Adipocyte (in vitro differentiated cells): ENCODE results near the gene SYDE1.
A peak's percentile ranks its signal among the peaks of the same experiment; 100 is the strongest.
"Not testable (repeated sequence)": the region's sequence is repeated elsewhere in the genome, so short reads cannot be mapped to it uniquely, and the experiment has no call there.

Experiments used
- DNase-seq: peaks from one replicate; pipeline ENCODE4 v3.0.0-alpha.2; 2015; ENCODE audit warnings: low read depth
- H3K27me3 ChIP-seq: replicated peaks from 2 replicates; pipeline ENCODE4 v1.7.0; 2013; ENCODE audit warnings: mild to moderate bottlenecking, low read length, moderate library complexity; ENCODE audit not compliant: control insufficient read depth, insufficient read depth
- H3K36me3 ChIP-seq: 2 replicates; pipeline ENCODE4 v1.7.0; 2013; ENCODE audit warnings: low read length, mild to moderate bottlenecking, moderate library complexity; ENCODE audit not compliant: control insufficient read depth, insufficient read depth, severe bottlenecking
- H3K4me1 ChIP-seq: 2 replicates; pipeline ENCODE4 v1.7.0; 2013; ENCODE audit warnings: mild to moderate bottlenecking, low read length, moderate library complexity; ENCODE audit not compliant: control insufficient read depth, insufficient read depth
- H3K4me3 ChIP-seq: 2 replicates; pipeline ENCODE4 v1.7.0; 2013; ENCODE audit warnings: mild to moderate bottlenecking, low read length, moderate library complexity
- H3K9ac ChIP-seq: 2 replicates; pipeline ENCODE4 v1.7.0; 2013; ENCODE audit warnings: mild to moderate bottlenecking, low read length, moderate library complexity
- H3K9me3 ChIP-seq: 2 replicates; pipeline ENCODE4 v1.7.0; 2013; ENCODE audit warnings: mild to moderate bottlenecking, low read length, moderate library complexity; ENCODE audit not compliant: control insufficient read depth

Gene SYDE1

DNA sequence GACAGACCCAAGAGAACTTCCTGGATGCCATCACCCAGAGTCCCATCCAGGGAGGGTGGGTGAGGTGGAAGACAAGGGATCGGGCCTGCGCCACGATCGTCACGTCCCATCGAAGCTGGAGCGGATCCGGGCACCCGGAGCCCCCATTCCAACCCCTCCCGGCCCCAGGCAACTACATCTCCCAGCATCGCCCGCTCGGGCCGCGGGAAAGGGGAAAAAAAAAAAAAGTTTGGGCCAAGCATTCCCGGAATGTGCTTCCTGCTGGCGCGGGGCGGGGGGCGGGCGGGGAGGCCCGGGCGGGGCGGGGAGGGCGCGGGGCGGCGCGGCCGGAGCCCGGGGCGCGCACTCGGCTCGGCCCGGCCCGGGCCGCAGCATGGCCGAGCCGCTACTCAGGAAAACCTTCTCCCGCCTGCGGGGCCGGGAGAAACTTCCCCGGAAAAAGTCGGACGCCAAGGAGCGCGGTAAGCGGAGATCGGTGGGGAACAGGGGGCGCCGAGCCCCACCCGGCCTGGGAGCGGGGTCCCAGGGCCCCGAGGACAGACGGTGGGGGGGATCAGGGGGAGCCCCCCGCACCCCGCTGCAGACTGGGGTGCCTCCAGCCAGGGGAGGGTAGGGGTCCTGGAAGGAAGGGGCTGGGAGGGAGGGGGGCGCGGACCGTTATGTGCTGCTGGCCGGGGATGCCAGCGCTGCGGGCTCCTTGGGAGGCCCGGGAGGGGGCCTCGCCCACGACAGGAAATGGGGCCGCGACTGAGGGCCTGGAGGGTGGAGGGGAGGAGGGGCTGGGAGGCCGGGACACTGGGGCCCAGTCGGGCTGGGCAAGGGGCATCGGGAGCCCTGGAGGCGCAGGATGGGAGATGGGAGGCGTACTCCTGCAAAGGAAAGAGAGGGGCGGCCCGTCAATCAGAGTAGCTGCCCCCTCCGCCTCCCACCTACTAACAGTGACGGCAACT lies at the start of gene SYDE1:
SYDE1 (plus strand) TSS at position 341 of the 950 bp plus-strand sequence; CDS start at position 374, 33 bp downstream.
- peak; percentile 86 for DNase-seq
- Histone ChIP-seq H3K27me3 (no peaks in the 10 kb centered on the region), H3K36me3 (peaks cover 23% of the 10 kb centered on the region), H3K9ac (peak within 1 kb of the TSS; percentile 97), H3K4me3 (peak within 1 kb of the TSS; percentile 95), H3K9me3 (peaks cover 13% of the 10 kb centered on the region), H3K4me1 (peaks cover 13% of the 10 kb centered on the region)

- no peaks in the 10 kb centered on the region for H3K9me3 ChIP-seq
- peaks cover 12% of the 10 kb centered on the region for H3K27me3 ChIP-seq
- no peak overlapping the region for H3K9ac ChIP-seq
- no peaks in the 10 kb centered on the region for H3K36me3 ChIP-seq
- no peaks in the 10 kb centered on the region for H3K4me1 ChIP-seq
- no peak for DNase-seq
- no peak overlapping the region for H3K4me3 ChIP-seq
Observed at GRCh38 chr19:15062036-15062435, 45.2 kb upstream of the SYDE1 start.

GRCh38 chr19:15070386-15070785 lies 36.8 kb upstream of the SYDE1 start:
- H3K4me1 ChIP-seq, H3K4me3 ChIP-seq, H3K36me3 ChIP-seq, H3K9me3 ChIP-seq, DNase-seq, H3K9ac ChIP-seq: not testable (repeated sequence)
- peaks cover 14% of the 10 kb centered on the region for H3K27me3 ChIP-seq

GRCh38 chr19:15072930-15073647 lies 34.1 kb upstream of the SYDE1 start:
- Histone ChIP-seq H3K9ac (no peak overlapping the region), H3K9me3 (no peaks in the 10 kb centered on the region), H3K4me3 (no peak overlapping the region), H3K4me1 (no peaks in the 10 kb centered on the region), H3K27me3 (peaks cover 3% of the 10 kb centered on the region), H3K36me3 (no peaks in the 10 kb centered on the region)
- no peak for DNase-seq

- no peaks in the 10 kb centered on the region for H3K9me3 ChIP-seq
- H3K4me1 ChIP-seq, result no peaks in the 10 kb centered on the region
- no peaks in the 10 kb centered on the region for H3K36me3 ChIP-seq
- H3K27me3 ChIP-seq, result no peaks in the 10 kb centered on the region
- H3K9ac ChIP-seq, result no peak overlapping the region
- no peak for DNase-seq
- H3K4me3 ChIP-seq, result no peak overlapping the region
Observed at GRCh38 chr19:15074371-15074770, 32.8 kb upstream of the SYDE1 start.

DNA sequence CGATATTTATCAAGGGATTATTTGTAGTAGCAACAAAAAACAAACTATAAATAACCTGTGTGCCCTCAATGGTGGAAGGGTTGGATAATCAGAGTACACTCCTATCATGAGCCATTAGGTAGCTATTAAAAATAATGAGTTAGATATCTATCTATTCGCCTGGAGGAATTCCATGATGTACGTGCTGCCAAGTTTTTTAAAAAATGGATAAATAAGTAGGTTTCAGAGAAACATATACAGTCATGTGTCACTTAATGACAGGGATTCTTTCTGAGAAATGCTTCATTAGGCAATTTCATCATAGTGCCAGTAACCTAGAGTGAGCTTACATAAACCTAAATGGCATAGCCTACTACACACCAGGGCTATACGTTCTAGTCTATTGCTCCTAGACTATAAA lies 31.4 kb upstream of the SYDE1 start:
- no peaks in the 10 kb centered on the region for H3K9me3 ChIP-seq
- H3K36me3 ChIP-seq, result no peaks in the 10 kb centered on the region
- no peaks in the 10 kb centered on the region for H3K27me3 ChIP-seq
- H3K9ac ChIP-seq, result no peak overlapping the region
- no peak for DNase-seq
- H3K4me1 ChIP-seq, result no peaks in the 10 kb centered on the region
- no peak overlapping the region for H3K4me3 ChIP-seq

DNA sequence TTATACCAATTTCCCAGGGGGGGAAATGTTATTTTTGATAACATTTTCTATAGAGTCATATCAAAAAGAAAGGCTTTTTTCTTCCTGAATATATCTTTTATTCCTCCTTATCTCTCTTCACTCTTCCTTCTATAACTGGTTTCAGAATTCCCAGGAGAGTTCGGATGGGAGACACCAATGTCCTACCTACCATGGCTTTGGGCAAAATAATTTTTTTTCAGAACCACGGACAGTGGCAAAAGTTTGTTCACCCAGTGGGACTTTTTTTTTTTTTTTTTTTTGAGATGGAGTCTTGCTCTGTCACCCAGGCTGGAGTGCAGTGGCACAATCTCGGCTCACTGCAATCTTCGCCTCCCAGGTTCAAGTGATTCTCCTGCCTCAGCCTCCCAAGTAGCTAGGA lies 27.2 kb upstream of the SYDE1 start:
- H3K9me3 ChIP-seq, H3K36me3 ChIP-seq, H3K4me1 ChIP-seq, H3K4me3 ChIP-seq, H3K9ac ChIP-seq: not testable (repeated sequence)
- peaks cover 18% of the 10 kb centered on the region for H3K27me3 ChIP-seq
- DNase-seq, result peak; percentile 3

DNA sequence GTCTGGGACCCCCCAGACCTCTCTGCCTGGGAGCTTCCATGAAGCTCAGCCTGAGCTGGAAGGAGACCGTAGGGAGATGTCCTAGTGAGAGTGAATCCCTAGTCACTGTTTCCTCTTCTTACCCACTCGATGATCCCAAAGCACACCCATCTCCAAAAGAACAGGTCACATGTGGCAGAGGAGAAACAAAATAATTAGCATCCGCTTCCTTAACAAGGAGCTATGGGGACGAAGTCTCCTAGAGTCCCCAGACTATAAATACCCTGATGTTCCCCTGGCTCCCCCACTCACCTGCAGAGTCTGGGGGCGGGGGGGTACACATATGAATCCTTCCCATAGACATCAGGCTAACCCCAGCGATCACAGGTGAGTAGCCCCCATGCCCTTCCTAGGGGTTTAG lies 25.3 kb upstream of the SYDE1 start, which contains the start of gene OR1I1:
OR1I1 (plus strand) TSS at position 301 of the 400 bp plus-strand sequence. CDS start 4,855 bp downstream, outside the sequence.
- no peak within 1 kb of the TSS for H3K4me3 ChIP-seq
- H3K9me3 ChIP-seq, result no peaks in the 10 kb centered on the region
- no peaks in the 10 kb centered on the region for H3K36me3 ChIP-seq
- H3K4me1 ChIP-seq, result no peaks in the 10 kb centered on the region
- peaks cover 24% of the 10 kb centered on the region for H3K27me3 ChIP-seq
- no peak for DNase-seq
- H3K9ac ChIP-seq, result no peak within 1 kb of the TSS

- no peak for DNase-seq
- H3K36me3 ChIP-seq, result no peaks in the 10 kb centered on the region
- peaks cover 36% of the 10 kb centered on the region for H3K27me3 ChIP-seq
- H3K4me3 ChIP-seq, result no peak overlapping the region
- no peaks in the 10 kb centered on the region for H3K9me3 ChIP-seq
- H3K9ac ChIP-seq, result no peak overlapping the region
- peaks cover 2% of the 10 kb centered on the region for H3K4me1 ChIP-seq
Observed at GRCh38 chr19:15087182-15087581, 20.0 kb upstream of the SYDE1 start.

DNA sequence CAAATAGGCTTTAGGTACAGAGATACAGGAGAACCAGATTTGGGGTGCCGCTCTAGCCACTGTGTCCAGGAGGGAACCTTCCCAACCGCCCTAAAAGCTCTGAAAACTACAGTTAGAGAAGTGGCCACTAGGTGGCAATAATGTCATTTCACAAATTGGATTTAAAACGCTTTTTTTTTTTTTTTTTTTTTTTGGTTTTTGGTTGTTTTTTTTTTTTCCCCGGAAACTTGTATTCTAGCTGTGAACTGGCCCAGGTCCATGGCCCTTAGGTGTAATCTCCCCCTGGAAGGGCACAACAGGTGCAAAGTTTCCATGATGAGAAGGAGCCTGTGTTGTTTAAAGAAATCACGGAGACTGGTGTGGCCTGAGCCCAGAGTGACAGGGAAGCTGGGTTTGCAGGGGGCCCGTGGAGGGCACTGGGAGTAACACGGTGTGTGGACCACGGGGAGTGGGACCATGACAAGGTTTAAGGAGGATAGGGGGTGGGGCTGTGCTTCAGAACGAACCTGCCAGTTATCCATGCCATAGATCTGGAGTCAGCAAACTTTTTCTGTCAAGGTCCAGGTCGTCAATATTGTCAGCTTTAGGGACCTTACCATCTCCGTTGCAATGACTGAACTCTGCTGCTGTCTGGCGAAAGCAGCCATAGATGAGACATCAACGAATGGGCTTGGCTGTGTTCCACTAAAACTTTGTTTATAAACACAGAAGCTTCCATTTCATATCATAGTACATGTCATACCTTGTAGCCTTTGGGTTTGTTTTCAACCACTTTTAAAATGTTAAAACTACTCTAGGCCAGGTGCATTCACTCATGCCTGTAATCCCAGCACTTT lies 15.1 kb upstream of the SYDE1 start:
- Histone ChIP-seq H3K9ac (no peak overlapping the region), H3K4me3 (no peak overlapping the region), H3K9me3 (no peaks in the 10 kb centered on the region), H3K4me1 (peaks cover 8% of the 10 kb centered on the region), H3K27me3 (peaks cover 21% of the 10 kb centered on the region), H3K36me3 (no peaks in the 10 kb centered on the region)
- DNase-seq, result peak; percentile 88

- H3K9me3 ChIP-seq, result no peaks in the 10 kb centered on the region
- no peaks in the 10 kb centered on the region for H3K36me3 ChIP-seq
- H3K27me3 ChIP-seq, result peaks cover 12% of the 10 kb centered on the region
- H3K9ac ChIP-seq, result no peak overlapping the region
- H3K4me3 ChIP-seq, result no peak overlapping the region
- no peak for DNase-seq
- H3K4me1 ChIP-seq, result peaks cover 8% of the 10 kb centered on the region
Observed at GRCh38 chr19:15093001-15093400, 14.2 kb upstream of the SYDE1 start.
